ENCODE results near the gene TMEM120B.

- TF ChIP-seq CTCF (IDR thresholded peaks at IDR 0.05): no peak
- no peak for TF ChIP-seq POLR2AphosphoS5 (IDR thresholded peaks at IDR 0.05; ENCODE audit: insufficient read depth in 1 of 2, low read depth in 1 of 2)
Observed at GRCh38 chr12:121820056-121820455, 107.5 kb downstream of the TMEM120B start.
